Osteocyte (in vitro differentiated cells): Measurements from ENCODE around the gene AP3S1. TPM values are rescaled to one million over a fixed set of nuclear protein-coding genes. Genes with fewer than 3 reads are reported as not detected.

Source experiments
- DNase-seq: peaks from one replicate; pipeline ENCODE4 v3.0.0; 2021; ENCODE audit warnings: mixed read lengths; ENCODE audit not compliant: unreplicated experiment; ENCODE audit errors: extremely low spot score
- H3K27ac Mint-ChIP-seq: one replicate; pipeline ENCODE4 v1.8.0; 2021; ENCODE audit warnings: mild to moderate bottlenecking, mixed read lengths; ENCODE audit not compliant: unreplicated experiment
- H3K27me3 Mint-ChIP-seq: one replicate; pipeline ENCODE4 v1.8.0; 2021; ENCODE audit warnings: mixed read lengths; ENCODE audit not compliant: unreplicated experiment
- H3K36me3 Mint-ChIP-seq: one replicate; pipeline ENCODE4 v1.8.0; 2021; ENCODE audit warnings: mixed read lengths; ENCODE audit not compliant: unreplicated experiment
- H3K4me1 Mint-ChIP-seq: one replicate; pipeline ENCODE4 v1.8.0; 2021; ENCODE audit warnings: mixed read lengths; ENCODE audit not compliant: unreplicated experiment
- H3K4me3 Mint-ChIP-seq: one replicate; pipeline ENCODE4 v1.8.0; 2021; ENCODE audit warnings: mild to moderate bottlenecking, moderate library complexity, mixed read lengths; ENCODE audit not compliant: unreplicated experiment
- H3K9me3 Mint-ChIP-seq: one replicate; pipeline ENCODE4 v1.8.0; 2021; ENCODE audit warnings: mixed read lengths; ENCODE audit not compliant: unreplicated experiment
- total RNA-seq: library from RNA; stranded (reverse); gene quantifications from 2 replicates; pipeline ENCODE4 v1.2.1, GENCODE V29; 2021
- TF ChIP-seq, protein P1 (sequence below): fragments of 200-600 bp; sonication (generic); IDR thresholded peaks from 2 replicates; pipeline ENCODE4 v1.5.0; 2021; ENCODE audit warnings: antibody characterized with exemption, mild to moderate bottlenecking, moderate library complexity

AP3S1 gene
- total RNA-seq, 1 donor from 2014 or later = 102 TPM

DNA sequence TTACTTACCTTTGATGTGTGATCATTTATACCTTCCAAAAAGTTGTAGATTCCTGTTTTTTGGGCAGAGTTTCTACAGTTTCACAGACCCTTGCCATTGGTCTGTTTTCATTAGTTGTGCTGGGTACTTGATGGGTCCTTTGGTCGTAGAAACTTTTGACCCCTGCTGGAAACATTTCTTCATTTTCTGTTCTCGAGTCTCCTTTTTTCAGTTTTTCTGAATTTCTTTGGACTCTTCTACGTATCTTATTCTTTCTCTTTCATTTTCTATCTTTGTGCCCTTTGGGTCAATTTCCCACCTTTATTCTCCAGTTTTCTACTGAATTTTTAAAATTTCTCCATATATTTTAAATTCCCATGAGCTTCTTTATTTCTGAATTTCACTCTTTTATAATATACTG, 16.7 kb downstream of the AP3S1 start:
- Mint-ChIP-seq H3K27ac (peak overlapping the region; percentile 97), H3K27me3 (no peaks in the 10 kb centered on the region), H3K4me1 (peaks cover 47% of the 10 kb centered on the region), H3K36me3 (peaks cover 7% of the 10 kb centered on the region), H3K4me3 (peak overlapping the region; percentile 54), H3K9me3 (peaks cover 8% of the 10 kb centered on the region)
- DNase-seq = no peak
- TF ChIP-seq, protein P1, sequence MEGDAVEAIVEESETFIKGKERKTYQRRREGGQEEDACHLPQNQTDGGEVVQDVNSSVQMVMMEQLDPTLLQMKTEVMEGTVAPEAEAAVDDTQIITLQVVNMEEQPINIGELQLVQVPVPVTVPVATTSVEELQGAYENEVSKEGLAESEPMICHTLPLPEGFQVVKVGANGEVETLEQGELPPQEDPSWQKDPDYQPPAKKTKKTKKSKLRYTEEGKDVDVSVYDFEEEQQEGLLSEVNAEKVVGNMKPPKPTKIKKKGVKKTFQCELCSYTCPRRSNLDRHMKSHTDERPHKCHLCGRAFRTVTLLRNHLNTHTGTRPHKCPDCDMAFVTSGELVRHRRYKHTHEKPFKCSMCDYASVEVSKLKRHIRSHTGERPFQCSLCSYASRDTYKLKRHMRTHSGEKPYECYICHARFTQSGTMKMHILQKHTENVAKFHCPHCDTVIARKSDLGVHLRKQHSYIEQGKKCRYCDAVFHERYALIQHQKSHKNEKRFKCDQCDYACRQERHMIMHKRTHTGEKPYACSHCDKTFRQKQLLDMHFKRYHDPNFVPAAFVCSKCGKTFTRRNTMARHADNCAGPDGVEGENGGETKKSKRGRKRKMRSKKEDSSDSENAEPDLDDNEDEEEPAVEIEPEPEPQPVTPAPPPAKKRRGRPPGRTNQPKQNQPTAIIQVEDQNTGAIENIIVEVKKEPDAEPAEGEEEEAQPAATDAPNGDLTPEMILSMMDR = no peak

DNA sequence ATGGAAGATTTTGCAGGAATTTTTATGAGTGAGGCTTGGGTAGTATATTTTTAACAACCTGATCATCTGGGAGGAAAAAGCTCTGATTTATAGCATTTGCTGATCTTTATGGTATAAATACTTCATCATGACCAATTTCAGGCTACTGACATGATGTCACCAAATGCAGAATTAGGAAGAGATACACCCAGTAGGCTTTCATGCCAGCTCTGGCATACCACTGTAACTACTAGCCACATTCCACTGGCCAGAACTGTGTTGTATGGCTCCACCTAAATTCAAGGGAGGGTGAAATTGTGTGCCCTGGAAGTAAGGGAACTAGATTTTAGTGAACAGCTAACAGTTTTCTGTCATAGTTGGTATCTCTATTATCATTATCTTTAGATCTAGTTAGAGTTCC, 17.6 kb downstream of the AP3S1 start:
- H3K9me3 Mint-ChIP-seq = peaks cover 4% of the 10 kb centered on the region
- H3K36me3 Mint-ChIP-seq = peaks cover 4% of the 10 kb centered on the region
- peaks cover 47% of the 10 kb centered on the region for H3K4me1 Mint-ChIP-seq
- no peak for DNase-seq
- TF ChIP-seq, protein P1 = no peak
- no peak overlapping the region for H3K4me3 Mint-ChIP-seq
- H3K27ac Mint-ChIP-seq = peak overlapping the region; percentile 27
- H3K27me3 Mint-ChIP-seq = no peaks in the 10 kb centered on the region

DNA sequence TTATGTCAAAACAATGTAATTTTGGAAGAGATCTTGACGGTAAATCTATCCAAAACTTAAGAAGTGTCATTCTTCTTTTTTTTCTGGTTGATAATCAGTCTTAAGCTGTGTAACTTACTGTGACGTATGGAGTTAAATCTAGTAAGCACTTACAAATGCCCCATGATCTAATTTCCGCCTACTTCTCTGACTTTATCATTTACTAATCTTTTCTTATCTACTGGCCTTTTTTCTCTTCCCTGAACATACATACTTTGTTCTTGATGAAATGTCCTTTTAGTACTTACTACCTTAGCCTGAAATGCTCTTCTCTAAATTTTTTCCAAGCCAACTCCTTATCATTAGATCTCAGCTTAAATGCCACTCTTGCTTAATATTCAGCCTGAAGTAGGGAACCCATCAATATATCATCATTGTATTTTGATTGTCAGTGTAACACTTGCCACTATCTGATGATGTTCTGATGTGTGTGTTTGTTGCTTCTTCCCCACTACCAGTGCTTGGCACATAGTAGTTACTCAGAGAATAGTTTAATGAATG, 27.6 kb downstream of the AP3S1 start:
- Mint-ChIP-seq H3K4me3 (no peak overlapping the region), H3K27ac (no peak overlapping the region), H3K36me3 (peaks cover 16% of the 10 kb centered on the region), H3K27me3 (no peaks in the 10 kb centered on the region), H3K4me1 (peaks cover 12% of the 10 kb centered on the region), H3K9me3 (no peaks in the 10 kb centered on the region)
- DNase-seq = no peak
- TF ChIP-seq, protein P1 = no peak

DNA sequence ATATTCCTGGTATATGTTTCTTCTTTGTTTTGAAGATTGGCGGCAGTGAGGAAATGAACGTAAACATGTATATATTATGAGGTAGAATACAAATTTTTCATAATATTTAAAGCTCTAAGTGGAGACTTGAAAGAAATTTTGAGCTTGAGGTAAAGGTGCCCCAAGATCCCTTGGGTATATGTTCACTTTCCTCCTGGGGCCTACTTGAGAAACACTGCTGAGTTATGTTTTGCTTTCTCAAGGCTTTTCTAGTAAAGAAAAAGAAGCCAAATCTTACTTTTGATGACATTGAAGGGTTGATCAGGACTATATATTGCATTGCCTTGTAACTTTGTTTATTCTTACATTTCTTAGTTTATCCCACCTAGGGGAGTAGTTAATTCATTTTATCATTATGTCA, 30.7 kb downstream of the AP3S1 start:
- no peak for DNase-seq
- no peak overlapping the region for H3K27ac Mint-ChIP-seq
- no peaks in the 10 kb centered on the region for H3K9me3 Mint-ChIP-seq
- H3K36me3 Mint-ChIP-seq = peaks cover 30% of the 10 kb centered on the region
- TF ChIP-seq, protein P1 = no peak
- no peak overlapping the region for H3K4me3 Mint-ChIP-seq
- no peaks in the 10 kb centered on the region for H3K27me3 Mint-ChIP-seq
- peaks cover 12% of the 10 kb centered on the region for H3K4me1 Mint-ChIP-seq

DNA sequence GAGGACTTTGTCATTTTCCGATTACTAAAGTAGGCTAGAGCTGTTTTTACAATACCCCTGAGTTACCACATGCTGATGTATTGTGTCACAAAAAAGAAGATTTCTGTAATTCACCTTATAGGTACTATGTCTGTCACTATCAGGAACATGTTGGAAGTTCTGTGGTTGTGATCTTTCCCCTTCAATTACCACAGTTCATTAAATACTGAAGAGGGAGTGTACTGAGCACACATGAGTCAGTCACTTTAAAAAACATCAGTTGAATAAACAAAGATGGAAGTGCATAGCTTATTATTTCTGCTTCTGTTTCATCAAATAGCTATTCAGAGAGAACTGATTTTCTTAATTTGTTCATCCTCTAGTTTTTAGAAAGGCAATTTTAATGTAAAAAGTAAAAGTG, 31.7 kb downstream of the AP3S1 start:
- Mint-ChIP-seq H3K27me3 (no peaks in the 10 kb centered on the region), H3K9me3 (peaks cover 5% of the 10 kb centered on the region), H3K36me3 (peaks cover 37% of the 10 kb centered on the region), H3K4me1 (peaks cover 12% of the 10 kb centered on the region), H3K27ac (no peak overlapping the region), H3K4me3 (no peak overlapping the region)
- TF ChIP-seq, protein P1 = no peak
- no peak for DNase-seq
